ENCODE measurements around the gene CBX6. TPM values are rescaled to one million over a fixed set of nuclear protein-coding genes. Genes with fewer than 3 reads are reported as not detected.

CBX6 gene
- total RNA-seq, 1 experiment from 2014 or later = 14.5 TPM

DNA sequence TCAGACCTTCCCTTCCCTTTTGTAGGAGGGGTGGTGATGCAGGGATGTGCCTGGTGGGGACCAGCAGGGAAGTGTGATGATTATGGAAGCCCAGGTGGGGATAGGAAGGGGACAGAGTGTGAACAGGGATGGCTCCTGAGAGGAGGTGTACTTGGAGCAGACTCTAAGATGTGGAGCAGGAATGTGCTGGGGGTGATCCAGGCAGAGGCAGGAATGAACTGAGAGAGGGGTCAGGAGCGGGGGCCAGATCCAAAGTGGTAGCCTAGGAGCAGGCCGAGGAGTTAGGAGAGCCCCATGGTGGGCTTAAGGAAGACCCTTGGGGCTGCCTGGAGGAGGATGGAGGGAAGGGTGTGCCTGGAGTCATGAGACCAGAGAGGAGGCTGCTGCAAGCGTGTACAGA is 31.9 kb downstream of the CBX6 start:
- no peak for DNase-seq (ENCODE audit: low read depth)

DNA sequence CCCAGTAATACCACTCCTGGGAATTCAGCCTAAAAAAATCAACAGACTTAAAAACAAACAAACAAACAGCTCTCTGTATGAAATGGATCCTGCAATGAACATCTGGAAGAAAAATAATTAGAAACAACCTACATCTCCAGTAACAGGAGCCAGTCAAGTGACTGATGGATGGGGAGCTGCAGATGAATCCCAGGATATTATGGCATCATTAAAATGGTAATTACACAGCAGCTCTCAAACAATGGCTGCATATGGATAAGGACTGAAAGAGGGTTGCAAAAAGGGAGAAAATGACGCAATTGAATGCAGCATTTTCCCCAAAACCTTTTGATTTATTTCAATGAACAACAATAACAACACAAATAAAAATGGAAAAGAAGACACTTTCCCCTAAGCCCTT is 32.3 kb downstream of the CBX6 start:
- DNase-seq (ENCODE audit: low read depth) = no peak

GRCh38 chr22:38837414-38837928 is 34.5 kb downstream of the CBX6 start:
- no peak for DNase-seq (ENCODE audit: low read depth)

GRCh38 chr22:38835888-38836301 is 36.1 kb downstream of the CBX6 start:
- peak; percentile 29 for DNase-seq (ENCODE audit: low read depth)

DNA sequence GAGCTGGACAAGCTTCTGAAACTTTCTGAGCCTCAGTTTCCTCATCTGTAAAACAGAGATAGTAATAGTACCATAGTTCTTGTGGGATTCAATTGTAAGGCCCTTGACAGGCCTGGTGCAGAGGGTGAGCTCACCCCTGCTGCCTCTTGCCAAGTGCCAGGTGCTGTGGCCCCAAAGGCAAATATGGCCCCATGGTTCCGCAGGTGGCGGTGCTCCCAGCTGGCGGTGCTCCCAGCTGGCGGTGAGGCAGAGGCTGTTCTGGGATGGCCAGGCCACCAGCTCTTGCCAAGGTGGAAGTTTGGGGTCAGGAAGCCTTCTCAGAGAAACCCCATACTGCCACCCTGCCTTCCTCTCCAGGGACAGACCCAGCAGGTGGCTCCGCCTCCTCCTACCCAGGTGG is 37.0 kb downstream of the CBX6 start:
- no peak for DNase-seq (ENCODE audit: low read depth)

- no peak for DNase-seq (ENCODE audit: low read depth)
Measured at GRCh38 chr22:38834215-38834953, 37.6 kb downstream of the CBX6 start.

DNA sequence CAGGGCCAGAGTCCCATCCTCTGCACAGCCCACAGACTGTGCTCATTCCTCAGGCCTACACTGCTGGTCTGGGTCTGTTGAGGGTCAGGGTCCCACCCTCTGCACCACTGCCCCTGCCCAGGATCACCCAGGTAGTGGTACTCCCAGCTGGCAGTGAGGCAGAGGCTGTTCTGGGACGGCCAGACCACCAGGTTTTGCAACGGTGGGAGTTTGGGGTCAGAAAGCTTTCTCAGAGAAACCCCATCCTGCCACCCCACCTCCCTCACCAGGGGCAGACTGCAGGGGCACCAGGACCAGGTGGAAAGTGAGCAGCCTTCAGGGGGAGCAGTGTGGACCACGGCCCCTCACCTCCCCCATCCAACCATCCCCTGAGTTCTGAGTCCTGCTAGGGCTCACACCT is 39.0 kb downstream of the CBX6 start:
- DNase-seq (ENCODE audit: low read depth) = no peak

DNA sequence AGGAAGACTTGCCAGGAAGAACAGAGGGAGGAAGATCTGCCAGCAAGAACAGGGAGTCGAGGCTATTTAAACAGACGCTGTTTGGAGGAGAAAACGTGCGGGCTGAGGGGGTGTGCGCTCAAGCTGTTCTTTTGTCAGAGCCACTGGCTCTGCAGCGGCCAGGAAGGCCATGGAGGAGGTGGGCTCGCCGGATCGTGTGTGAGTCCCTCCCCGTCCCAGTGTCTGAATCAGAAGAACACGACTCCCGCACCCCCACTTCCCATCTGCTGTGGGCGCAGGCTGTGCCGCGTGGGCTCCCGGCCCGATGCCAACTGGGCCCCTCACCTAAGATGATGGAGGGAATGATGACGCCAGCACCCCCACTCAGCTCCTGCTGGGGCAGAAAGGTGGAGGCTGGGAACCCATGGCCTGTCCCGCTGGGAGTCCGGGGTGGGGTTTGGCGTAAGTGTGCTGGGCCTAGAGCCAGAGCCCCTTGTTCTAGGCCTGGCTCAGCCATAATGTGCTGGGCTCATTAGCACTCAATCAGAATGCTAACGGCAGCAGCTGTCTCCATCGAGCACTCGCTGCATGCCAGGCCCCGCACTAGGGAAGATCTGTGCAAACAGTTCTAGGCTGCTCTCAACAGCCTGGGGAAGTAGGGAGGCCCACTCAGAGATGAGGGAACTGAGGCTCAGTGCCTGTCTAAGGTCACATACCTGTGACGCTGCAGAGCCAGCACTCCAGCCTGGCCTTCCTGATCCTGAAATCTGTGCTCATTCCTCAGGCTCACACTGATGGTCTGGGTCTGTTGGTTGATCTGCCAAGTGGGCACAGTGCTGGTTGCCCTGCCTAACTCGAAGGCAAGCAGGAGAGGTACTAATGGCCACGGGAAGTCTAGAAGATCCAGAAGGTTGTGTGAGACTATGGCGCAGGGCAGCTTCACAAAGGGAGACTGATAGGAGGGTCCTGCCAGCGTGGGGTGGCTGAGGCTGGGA is 39.7 kb downstream of the CBX6 start:
- no peak for DNase-seq (ENCODE audit: low read depth)

DNA sequence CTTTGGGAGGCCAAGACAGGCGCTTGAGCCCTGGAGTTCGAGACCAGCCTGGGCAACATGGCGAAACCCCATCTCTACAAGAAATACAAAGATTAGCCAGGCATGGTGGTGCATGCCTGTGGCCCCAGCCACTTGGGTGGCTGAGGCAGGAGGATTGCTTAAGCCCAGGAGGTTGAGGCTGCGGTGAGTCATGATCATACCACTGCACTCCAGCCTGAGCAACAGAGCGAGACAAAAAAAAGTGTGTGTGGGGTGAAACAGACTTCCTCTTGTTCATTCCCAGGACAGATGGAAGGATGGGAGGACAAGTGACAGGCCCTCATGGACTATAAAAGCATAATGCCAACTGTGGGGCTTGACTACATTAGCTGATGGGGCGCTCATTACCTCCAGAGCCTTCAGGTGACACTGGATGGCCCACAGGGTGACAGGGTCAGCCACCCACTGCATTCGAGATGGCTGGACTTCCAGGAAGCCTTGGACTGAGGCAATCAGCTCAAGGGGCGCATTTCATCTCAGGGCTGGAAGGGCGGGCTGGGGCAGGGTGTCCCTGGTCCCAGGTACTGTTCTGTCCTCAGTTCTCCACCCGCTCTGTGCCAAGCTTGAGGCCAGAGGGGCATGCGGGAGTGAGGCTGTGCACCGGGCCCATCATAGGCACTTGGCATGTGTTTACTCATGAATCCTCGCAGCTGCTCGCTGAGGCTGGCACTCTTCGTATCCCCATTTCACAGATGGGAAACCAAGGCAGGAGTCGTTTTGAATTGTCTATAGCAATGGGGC is 40.7 kb downstream of the CBX6 start:
- peak; percentile 59 for DNase-seq (ENCODE audit: low read depth)

DNA sequence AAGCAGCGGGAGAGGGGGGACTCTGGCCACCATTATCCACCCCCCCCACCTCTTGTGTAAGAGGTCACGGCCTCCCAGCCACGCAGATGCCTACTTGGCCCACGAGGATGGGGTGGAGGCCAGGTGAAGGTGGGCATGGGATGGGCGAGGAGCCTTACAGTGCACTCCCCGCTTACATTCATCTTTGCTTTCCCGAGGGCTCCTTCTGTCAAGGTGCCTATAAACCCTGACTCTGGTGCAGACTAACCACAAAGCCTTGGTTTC is 41.2 kb downstream of the CBX6 start:
- no peak for DNase-seq (ENCODE audit: low read depth)

DNA sequence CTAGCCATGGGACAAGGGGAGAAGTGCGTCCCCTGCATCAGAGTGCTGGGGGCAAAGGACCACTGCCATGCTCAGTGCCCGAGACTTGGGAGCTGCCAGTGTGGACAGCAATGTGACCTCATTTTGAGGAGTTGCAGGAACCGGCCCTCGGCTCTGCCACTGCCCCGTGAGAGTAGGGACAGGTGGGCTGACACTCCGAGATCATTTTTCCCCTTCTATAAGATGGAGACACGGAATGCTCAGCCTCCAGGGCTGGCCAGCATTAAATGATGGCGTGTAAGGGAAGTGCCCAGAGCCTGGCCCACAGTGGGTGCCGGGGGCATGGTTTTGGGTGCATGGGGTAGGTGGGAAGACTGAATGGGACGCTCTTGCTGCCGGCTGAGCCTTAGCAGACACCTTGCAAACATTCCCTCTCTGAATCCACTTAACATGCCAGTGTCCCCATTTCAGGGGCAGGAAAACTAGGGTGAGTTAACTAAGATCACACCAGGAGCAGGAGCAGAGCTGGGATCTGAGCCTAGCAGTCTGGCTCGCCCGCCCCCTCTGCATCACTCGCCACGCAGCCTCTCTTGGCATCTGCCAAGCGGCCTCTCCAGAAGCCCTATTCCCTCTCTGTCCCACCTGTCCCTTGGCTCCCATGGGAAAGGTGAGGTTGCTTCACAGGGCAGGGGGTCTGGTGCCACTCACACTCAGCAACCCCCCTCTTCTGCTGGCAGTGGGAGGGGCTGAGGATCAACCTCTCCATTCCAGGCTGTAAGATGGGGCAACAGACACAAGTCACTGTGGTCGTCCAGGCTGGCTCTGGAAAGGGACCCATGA is 41.8 kb downstream of the CBX6 start:
- no peak for DNase-seq (ENCODE audit: low read depth)

GRCh38 chr22:38829485-38829884 is 42.5 kb downstream of the CBX6 start:
- DNase-seq (ENCODE audit: low read depth) = no peak

- no peak for DNase-seq (ENCODE audit: low read depth)
Measured at GRCh38 chr22:38828616-38829205, 43.3 kb downstream of the CBX6 start.

- DNase-seq (ENCODE audit: low read depth) = no peak
Measured at GRCh38 chr22:38828191-38828590, 43.8 kb downstream of the CBX6 start.

DNA sequence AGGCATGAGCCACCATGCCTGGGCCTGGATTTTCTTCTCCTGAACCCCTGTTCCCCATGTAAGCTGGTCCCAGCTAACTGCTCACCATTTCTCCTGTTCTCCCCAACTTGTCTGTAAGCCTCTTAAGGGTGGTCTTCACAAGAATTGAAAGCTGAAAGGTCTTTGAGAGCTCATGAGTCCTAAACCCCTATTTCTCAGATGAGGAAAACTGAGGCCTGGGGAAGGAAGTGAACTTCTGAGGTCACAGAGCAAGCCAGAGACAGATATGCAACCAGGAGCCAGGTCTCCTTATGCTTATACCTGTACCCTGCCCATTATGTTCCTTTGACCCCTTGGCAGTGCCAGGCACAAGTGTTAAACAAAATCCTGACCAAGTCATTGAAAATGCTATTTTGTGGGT is 44.5 kb downstream of the CBX6 start:
- no peak for DNase-seq (ENCODE audit: low read depth)

- no peak for DNase-seq (ENCODE audit: low read depth)
Measured at GRCh38 chr22:38826801-38827200, 45.2 kb downstream of the CBX6 start.

DNA sequence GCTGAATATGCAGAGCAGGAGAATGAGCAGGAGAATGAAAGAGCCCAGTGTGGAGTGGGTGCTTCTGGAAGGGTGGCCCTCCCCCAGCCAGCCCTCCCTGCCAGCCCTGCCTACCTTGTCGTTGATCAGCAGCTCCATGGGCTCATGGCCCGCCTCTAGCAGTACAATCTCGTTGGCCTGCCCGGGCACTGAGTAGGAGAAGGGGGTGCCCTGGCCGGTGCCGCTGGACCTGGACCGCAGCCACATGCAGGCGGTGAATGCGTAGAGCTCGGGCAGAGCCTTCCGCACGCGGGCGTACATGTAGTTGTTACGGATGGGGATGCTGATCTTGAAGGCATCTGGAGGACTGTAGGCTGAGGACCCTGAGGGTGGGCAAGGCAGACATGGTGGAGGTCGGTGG is 45.6 kb downstream of the CBX6 start:
- no peak for DNase-seq (ENCODE audit: low read depth)

DNA sequence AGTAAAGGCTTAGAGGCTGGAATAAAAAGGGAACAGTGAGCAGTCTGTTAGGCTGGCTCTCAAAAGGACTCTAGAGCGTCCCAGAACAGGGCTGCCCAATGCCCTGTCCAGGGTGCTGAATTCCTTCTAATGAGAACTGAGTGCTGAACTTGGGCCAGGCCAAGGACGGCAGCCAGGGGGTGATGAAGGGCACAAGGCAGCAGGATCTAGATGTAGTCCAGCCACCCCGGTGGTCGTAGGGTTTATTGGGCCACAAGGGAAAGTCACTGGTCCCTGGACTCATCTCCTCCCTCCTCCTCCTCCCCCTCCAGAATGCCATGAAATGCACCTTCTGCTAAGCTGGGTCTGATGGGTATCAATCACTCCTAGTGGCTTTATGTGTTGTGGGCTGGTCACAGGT is 47.4 kb downstream of the CBX6 start:
- peak; percentile 68 for DNase-seq (ENCODE audit: low read depth)

DNA sequence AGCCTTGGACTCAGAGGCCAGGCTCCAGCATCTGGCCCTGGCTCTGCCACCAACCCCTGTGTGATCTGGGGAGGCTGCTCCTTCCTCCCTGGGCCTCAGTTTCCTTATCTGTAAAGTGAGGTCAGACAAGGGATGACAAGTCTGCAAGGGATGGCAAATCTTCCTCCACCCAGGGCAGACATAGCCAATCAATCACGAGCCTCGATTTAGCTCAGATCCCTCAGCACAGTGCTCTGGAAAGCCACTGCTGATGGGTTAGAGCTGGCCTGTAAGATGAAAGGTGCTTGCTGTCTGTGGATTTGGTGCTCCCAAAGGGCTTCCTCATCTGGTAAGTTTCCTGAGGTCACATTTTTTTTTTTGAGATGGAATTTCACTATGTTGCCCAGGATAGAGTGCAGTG is 48.4 kb downstream of the CBX6 start:
- no peak for DNase-seq (ENCODE audit: low read depth)

DNA sequence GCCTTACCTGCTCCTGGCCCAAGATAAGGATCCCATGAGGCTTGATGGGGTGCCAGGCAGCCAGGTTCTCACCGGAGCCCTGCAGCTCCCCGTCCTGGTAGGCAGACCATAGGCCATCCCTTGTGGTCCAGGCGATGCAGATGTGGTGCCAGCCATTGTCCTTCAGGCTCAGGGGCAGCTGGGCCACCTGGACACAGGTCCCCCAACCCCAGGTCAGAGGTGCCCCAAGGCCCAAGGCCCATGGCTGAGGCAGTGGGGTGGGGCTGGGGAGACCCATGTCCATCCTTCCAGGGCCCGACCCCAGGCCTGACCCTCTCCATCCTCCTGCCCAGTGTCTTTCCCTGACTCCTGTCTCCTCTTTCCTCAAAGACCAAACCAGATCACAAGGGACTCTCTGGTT is 48.9 kb downstream of the CBX6 start:
- DNase-seq (ENCODE audit: low read depth) = no peak

DNA sequence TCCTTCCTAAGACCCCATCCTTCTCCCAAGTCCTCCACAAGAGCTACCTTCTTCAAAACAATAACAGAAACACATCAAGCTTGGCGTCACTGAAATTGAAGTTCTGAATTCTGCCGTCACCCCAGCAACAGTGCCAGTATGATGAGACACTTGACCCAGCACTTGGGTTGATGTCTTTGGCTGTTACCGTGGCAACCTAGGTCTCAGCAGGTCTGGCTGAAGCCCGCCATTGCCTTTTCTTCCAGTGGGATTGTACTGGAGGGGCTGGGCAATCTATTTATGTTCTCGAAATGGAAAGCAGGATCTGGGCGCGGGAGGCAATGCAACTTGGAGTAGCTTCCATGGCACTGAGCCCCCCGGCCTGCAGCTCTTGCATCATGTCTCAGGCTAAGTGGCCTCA is 52.0 kb downstream of the CBX6 start:
- no peak for DNase-seq (ENCODE audit: low read depth)

All from RPMI7951 (cell line).